Body of pancreas (tissue), 4 donors: ENCODE data around the gene LTBP1.

Experiments
- POLR2A ChIP-seq, 3 donors: fragments of 450-650 bp; IDR thresholded peaks; one replicate each; pipeline ENCODE4 v1.6.1; 2016; ENCODE audit warnings: antibody characterized with exemption in 3 of 3, mild to moderate bottlenecking in 2 of 3
- TF ChIP-seq, protein P1 (sequence below), 7 experiments: fragments of 450-650 bp in 4 of 7; fragments of 200-600 bp in 3 of 7; sonication (generic) in 3 of 7; IDR thresholded peaks; one replicate each; pipeline ENCODE4 v1.5.1; 2016 to 2019; ENCODE audit warnings: antibody characterized with exemption in 7 of 7

DNA sequence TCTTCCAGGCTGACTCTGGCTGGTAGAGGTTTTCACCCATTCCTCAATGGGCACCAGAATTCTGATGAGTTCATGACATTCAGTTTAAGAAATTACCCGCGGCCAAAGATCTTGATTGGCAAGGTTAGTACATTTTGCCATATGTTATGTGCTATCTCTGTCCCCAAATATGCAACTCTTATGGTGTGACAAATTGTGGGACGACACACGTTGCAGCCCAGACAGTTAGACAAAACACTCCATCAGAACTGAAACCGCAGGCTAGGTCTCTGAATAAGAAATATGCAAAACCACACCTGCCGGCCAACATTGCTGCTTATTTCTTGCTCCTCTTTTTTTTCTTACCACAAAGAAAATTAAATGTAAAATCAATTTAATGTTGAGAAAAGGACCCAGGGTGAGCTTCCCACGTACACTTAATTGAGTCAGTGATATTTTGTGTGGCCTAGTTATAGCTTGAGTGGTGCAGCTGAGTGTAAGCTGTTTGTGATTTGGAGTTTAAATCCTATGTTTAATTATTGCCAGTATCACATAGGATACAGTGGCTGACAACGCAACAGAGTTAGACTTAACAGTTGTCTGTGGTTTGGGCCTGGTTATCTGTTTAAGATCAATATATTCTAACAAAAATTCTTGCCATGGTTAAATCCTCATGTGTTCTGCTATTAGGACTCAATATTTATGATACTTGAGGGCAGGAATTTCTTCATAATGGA is 35.7 kb upstream of the LTBP1 start:
- TF ChIP-seq, protein P1, sequence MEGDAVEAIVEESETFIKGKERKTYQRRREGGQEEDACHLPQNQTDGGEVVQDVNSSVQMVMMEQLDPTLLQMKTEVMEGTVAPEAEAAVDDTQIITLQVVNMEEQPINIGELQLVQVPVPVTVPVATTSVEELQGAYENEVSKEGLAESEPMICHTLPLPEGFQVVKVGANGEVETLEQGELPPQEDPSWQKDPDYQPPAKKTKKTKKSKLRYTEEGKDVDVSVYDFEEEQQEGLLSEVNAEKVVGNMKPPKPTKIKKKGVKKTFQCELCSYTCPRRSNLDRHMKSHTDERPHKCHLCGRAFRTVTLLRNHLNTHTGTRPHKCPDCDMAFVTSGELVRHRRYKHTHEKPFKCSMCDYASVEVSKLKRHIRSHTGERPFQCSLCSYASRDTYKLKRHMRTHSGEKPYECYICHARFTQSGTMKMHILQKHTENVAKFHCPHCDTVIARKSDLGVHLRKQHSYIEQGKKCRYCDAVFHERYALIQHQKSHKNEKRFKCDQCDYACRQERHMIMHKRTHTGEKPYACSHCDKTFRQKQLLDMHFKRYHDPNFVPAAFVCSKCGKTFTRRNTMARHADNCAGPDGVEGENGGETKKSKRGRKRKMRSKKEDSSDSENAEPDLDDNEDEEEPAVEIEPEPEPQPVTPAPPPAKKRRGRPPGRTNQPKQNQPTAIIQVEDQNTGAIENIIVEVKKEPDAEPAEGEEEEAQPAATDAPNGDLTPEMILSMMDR (IDR thresholded peaks at IDR 0.05), result no peak
- no peak for TF ChIP-seq POLR2A (IDR thresholded peaks at IDR 0.05)
